CD4-positive, CD25-positive, alpha-beta regulatory T cell (primary cell): ENCODE data around the gene FOXQ1. TPM values are rescaled to one million over a fixed set of nuclear protein-coding genes. Genes with fewer than 3 reads are reported as not detected.

Experiments used
- polyA plus RNA-seq, 4 donors: library from polyadenylated mRNA; unstranded; fragments of 300-500 nt; fragmentation: Illumina TruSeq; gene quantifications; one replicate each; pipeline ENCODE4 v1.2.3, GENCODE V29; 2021
- total RNA-seq: library from RNA; stranded (reverse); gene quantifications from one replicate; pipeline ENCODE4 v1.2.3, GENCODE V29; 2022

The FOXQ1 gene
- total and polyA plus RNA-seq, 5 donors from 2014 or later = not detected

Other genes with a start within 250 kb of the FOXQ1 start
- not detected for gene FOXF2, start 77.5 kb downstream of the FOXQ1 start, total RNA-seq
- gene FOXF2, start 77.5 kb downstream of the FOXQ1 start, polyA plus RNA-seq = not detected